GM10248 (cell line): ENCODE results near the gene OR9A2.
A peak's percentile ranks its signal among the peaks of the same experiment; 100 is the strongest.

Source experiments
- CTCF ChIA-PET: fragments of 300-600 bp; sonication (Branson Sonifier 250); formaldehyde crosslinking; extraction: SDS; loops from one replicate; lab custom pipeline; 2021; ENCODE audit warnings: antibody characterized with exemption; lab: Yijun Ruan, JAX
- POLR2A ChIA-PET: fragments of 350-650 bp; sonication (Branson Sonifier 250); formaldehyde crosslinking; extraction: SDS; loops from one replicate; lab custom pipeline; 2020; ENCODE audit warnings: antibody characterized with exemption; lab: Yijun Ruan, JAX
- DNase-seq: peaks from one replicate; pipeline ENCODE4 v3.0.0; 2012; ENCODE audit errors: extremely low spot score
- TF ChIP-seq, protein P1 (sequence below): IDR thresholded peaks from 2 replicates; pipeline ENCODE4 v1.5.1; 2012; ENCODE audit warnings: mild to moderate bottlenecking, low read depth; ENCODE audit errors: extremely low read depth, missing control alignments, control extremely low read depth

The OR9A2 gene

DNA sequence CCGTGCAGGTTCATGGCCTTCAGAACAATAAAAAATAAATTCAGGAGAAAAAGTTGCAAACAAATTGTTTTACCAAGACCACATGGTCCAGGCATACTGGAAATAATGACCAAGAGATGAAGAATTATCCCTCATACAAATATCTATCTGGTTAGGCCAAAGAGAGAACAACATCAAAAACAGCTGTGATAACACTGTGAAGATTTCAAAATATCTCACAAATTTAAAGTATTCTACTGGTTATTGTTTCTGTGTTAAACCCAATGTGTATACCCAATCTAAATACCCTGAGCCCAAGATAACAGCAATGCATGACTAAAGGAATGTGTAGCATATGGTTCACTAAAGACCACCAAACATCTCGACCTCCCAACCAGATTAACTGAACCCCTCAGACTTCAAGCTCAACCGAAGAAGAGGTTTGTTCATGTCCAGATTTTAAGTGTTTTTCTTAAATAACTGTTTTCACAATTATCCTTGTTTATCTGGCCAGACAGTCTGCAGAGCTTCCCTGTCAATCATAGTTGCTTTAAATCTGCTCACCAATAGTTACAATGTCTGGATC lies 10.9 kb downstream of the OR9A2 start:
- ChIA-PET POLR2A (no interaction called here), CTCF (interaction anchor here (0.9 to 22.7 kb wide), 8 partner anchors 9 to 203 kb away, joined by 3 to 495 read pairs (median 6); partner anchors contain the start of gene TAS2R40)
- TF ChIP-seq, protein P1, sequence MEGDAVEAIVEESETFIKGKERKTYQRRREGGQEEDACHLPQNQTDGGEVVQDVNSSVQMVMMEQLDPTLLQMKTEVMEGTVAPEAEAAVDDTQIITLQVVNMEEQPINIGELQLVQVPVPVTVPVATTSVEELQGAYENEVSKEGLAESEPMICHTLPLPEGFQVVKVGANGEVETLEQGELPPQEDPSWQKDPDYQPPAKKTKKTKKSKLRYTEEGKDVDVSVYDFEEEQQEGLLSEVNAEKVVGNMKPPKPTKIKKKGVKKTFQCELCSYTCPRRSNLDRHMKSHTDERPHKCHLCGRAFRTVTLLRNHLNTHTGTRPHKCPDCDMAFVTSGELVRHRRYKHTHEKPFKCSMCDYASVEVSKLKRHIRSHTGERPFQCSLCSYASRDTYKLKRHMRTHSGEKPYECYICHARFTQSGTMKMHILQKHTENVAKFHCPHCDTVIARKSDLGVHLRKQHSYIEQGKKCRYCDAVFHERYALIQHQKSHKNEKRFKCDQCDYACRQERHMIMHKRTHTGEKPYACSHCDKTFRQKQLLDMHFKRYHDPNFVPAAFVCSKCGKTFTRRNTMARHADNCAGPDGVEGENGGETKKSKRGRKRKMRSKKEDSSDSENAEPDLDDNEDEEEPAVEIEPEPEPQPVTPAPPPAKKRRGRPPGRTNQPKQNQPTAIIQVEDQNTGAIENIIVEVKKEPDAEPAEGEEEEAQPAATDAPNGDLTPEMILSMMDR: no peak
- no peak for DNase-seq

DNA sequence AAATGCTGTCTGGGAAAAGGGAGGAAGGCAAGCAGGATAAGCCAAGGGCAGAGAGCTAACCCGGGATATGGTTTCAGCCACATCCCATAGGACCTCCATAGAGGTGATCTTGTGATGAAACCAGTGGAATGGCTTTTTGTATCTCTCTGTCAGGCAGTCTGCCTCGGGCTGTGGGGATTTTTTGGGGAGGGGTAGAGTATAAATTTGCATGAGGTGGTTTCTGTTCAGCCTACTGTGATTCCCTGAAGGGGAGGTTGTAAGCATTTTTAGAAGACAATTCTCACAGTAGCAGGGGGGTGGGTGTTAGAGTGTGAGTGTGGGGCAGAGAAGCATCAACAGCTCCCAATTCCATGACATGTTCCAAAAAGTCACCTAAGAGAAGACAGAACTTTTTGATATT lies 11.8 kb downstream of the OR9A2 start:
- ChIA-PET CTCF (interaction anchor here (1.3 to 22.7 kb wide), 6 partner anchors 8 to 225 kb away, joined by 3 to 495 read pairs (median 16); partner anchors contain the start of gene TAS2R40), POLR2A (no interaction called here)
- peak; percentile 19 for DNase-seq
- TF ChIP-seq, protein P1: no peak

DNA sequence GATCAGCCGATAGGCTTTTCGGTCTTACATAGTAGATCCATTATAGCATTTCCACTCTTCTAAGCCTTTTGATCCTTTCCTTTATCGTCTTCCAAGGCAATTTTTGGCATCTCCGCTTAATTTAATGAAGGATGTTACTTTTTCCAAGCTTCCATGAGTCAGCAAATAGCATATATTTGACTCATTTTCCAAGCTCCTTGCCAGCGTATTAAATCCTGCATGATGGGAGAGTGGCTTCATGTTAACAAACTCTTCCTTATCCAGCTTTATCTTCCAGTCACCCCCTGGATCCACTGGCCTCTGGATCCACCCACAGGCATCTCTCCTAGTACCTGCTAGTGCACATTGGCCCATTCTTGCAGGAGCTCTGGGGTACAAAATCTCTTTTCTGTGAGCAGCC lies 13.0 kb downstream of the OR9A2 start:
- ChIA-PET POLR2A (no interaction called here), CTCF (interaction anchor here (1.2 to 22.7 kb wide), 5 partner anchors 7 to 227 kb away, joined by 4 to 495 read pairs (median 28); partner anchors contain the start of gene TAS2R40)
- TF ChIP-seq, protein P1: no peak
- no peak for DNase-seq

DNA sequence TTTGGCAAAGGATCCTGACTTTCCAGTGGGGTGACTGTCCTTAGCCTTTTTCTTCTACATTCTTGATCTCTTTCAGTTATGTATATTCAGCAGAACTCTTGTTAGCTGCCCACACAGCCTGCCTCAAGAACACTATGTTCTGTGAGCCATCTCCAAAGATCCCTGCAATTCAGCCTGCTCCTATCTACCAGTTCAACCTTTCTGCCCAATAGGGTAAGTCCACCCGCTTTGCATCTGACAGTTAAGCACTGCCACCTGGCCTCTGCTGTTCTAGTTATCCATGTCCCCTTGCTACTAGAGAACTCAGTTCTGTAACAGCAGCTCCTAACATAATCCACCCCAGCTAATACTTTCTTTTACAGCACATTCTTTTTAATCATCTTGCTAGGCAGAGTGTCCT lies 13.5 kb downstream of the OR9A2 start:
- CTCF ChIA-PET: interaction anchor here (1.2 to 22.7 kb wide), 3 partner anchors 11 to 227 kb away, joined by 4 to 495 read pairs (median 30); partner anchors contain the start of gene TAS2R40
- no peak for DNase-seq
- TF ChIP-seq, protein P1: no peak

DNA sequence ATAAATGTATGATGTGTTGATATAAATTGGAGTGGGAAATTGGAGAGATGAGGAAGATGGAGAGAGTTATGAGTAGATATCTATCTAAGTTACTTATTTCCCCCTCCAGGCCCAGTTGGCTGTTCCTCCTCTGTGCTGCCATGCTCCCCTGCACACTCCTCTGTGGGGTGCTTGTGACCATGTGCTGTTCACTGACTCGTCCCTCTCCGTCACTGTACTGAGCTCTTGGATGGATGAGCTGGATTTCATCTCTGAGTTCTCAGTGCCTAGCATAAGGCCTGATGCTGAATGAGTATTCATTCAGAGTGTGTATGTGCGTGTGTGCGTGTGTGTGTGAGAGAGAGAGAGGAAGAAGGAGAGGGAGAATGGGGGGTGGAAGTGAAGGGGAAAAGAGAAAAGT lies 14.5 kb downstream of the OR9A2 start:
- DNase-seq: no peak
- ChIA-PET CTCF (interaction anchor here (0.7 to 22.7 kb wide), 3 partner anchors 10 to 380 kb away, joined by 3 to 495 read pairs (median 30); partner anchors contain the start of gene TAS2R40), POLR2A (no interaction called here)
- TF ChIP-seq, protein P1: no peak

More for the DNA sequence above, 13.5 kb downstream of the OR9A2 start:
- POLR2A ChIA-PET: no interaction called here

DNA sequence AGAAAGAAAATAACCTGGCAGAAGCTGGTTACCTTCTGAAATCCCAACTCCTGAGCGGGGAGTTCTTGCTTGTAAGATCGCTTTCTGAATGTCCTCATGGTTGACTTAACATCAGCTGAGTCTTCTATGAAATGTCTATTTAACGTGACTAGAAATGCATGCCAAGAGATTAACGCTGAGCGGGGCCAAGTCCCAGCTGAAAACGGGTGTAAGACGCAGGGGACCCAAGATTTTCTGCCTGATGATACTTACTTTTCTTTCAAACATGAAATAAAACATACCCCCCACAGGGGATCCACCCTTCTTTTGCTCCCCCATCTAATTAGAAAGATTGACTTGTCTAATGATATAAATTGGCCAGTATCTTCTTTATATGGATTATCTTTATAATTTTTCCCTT lies 14.9 kb downstream of the OR9A2 start:
- CTCF ChIA-PET: interaction anchor here (0.7 to 22.7 kb wide), 3 partner anchors 10 to 380 kb away, joined by 3 to 495 read pairs (median 30); partner anchors contain the start of gene TAS2R40
- DNase-seq: no peak
- TF ChIP-seq, protein P1: no peak
- POLR2A ChIA-PET: no interaction called here
